HG02610 (cell line): ENCODE measurements around the gene SYNDIG1L.
"Not testable (repeated sequence)": the region's sequence is repeated elsewhere in the genome, so short reads cannot be mapped to it uniquely, and the experiment has no call there.

Source experiments
- ATAC-seq: cut with Tn5 transposase; IDR thresholded peaks from one replicate; pipeline ENCODE4 v1.9.1; 2021; ENCODE audit warnings: mild to moderate bottlenecking, moderate library complexity; ENCODE audit not compliant: unreplicated experiment

Gene SYNDIG1L

GRCh38 chr14:74403619-74404417 lies 22.2 kb downstream of the SYNDIG1L start:
- no peak for ATAC-seq

GRCh38 chr14:74402401-74403251 lies 23.4 kb downstream of the SYNDIG1L start:
- ATAC-seq = no peak

GRCh38 chr14:74401504-74402241 lies 24.3 kb downstream of the SYNDIG1L start:
- ATAC-seq = peak; percentile 65

GRCh38 chr14:74400919-74401503 lies 25.0 kb downstream of the SYNDIG1L start:
- ATAC-seq = no peak

- no peak for ATAC-seq
Observed at GRCh38 chr14:74400031-74400685, 25.9 kb downstream of the SYNDIG1L start.

GRCh38 chr14:74395094-74395493 lies 30.9 kb downstream of the SYNDIG1L start:
- no peak for ATAC-seq

- no peak for ATAC-seq
Observed at GRCh38 chr14:74394549-74394948, 31.5 kb downstream of the SYNDIG1L start.

- ATAC-seq = no peak
Observed at GRCh38 chr14:74392616-74393570, 33.1 kb downstream of the SYNDIG1L start.

GRCh38 chr14:74391479-74391878 lies 34.5 kb downstream of the SYNDIG1L start:
- no peak for ATAC-seq

GRCh38 chr14:74390505-74390904 lies 35.5 kb downstream of the SYNDIG1L start:
- ATAC-seq = not testable (repeated sequence)

- no peak for ATAC-seq
Observed at GRCh38 chr14:74389980-74390379, 36.0 kb downstream of the SYNDIG1L start.

- no peak for ATAC-seq
Observed at GRCh38 chr14:74382231-74382630, 43.8 kb downstream of the SYNDIG1L start.

- not testable (repeated sequence) for ATAC-seq
Observed at GRCh38 chr14:74381571-74381970, 44.4 kb downstream of the SYNDIG1L start.

- ATAC-seq = no peak
Observed at GRCh38 chr14:74380845-74381244, 45.2 kb downstream of the SYNDIG1L start.

- ATAC-seq = no peak
Observed at GRCh38 chr14:74380172-74380571, 45.8 kb downstream of the SYNDIG1L start.

- no peak for ATAC-seq
Observed at GRCh38 chr14:74377976-74378690, 47.9 kb downstream of the SYNDIG1L start.

GRCh38 chr14:74368441-74368840 lies 57.6 kb downstream of the SYNDIG1L start:
- no peak for ATAC-seq

- no peak for ATAC-seq
Observed at GRCh38 chr14:74368026-74368425, 58.0 kb downstream of the SYNDIG1L start.
